ENCODE data around the gene FOXQ1. TPM values are rescaled to one million over a fixed set of nuclear protein-coding genes. Genes with fewer than 3 reads are reported as not detected.

FOXQ1 gene
- total and polyA plus RNA-seq, 9 of the 15 experiments (the other 6 are each of a cell fraction or from before 2014, with no cell fraction given): not detected

GRCh38 chr6:1314617-1315016 is 2.7 kb downstream of the FOXQ1 start:
- Histone ChIP-seq H3K79me2 (ENCODE audit: control insufficient read depth, insufficient read depth, low read length) (no peaks in the 10 kb centered on the region), H3K27ac (ENCODE audit: extremely low read depth, low read depth, low read length) (no peak overlapping the region), H2AFZ (ENCODE audit: low read depth, low read length) (no peak overlapping the region), H3K27me3 (ENCODE audit: control insufficient read depth in 2 of 2, insufficient read depth in 2 of 2, low read length in 2 of 2) (no peaks in the 10 kb centered on the region), H3K9me3 (replicated peaks; ENCODE audit: control insufficient read depth, insufficient read depth, low read depth, low read length) (no peaks in the 10 kb centered on the region), H3K36me3 (ENCODE audit: control insufficient read depth, insufficient read depth, low read length) (no peaks in the 10 kb centered on the region), H4K20me1 (replicated peaks; ENCODE audit: control insufficient read depth, insufficient read depth, low read length) (no peaks in the 10 kb centered on the region), H3K4me3 (no peak overlapping the region), H3K4me1 (replicated peaks in 1 of 2; ENCODE audit: control insufficient read depth in 2 of 2, insufficient read depth in 2 of 2, low read length in 2 of 2) (no peaks in the 10 kb centered on the region; a peak in 2 of 5 replicates), H3K9ac (ENCODE audit: insufficient read depth in 1 of 2, low read depth in 2 of 2, low read length in 2 of 2) (no peak overlapping the region), H3K4me2 (ENCODE audit: insufficient read depth, low read length) (no peak overlapping the region), H3K9me1 (ENCODE audit: control insufficient read depth, insufficient read depth, low read length) (no peaks in the 10 kb centered on the region)
- in situ Hi-C loops (cut with MboI): no loop called here
- FAIRE-seq (no peak), ATAC-seq (no peak), DNase-seq (ENCODE audit: extremely low read depth in 1 of 4, low spot score in 3 of 4) (no peak)
- intact Hi-C loops (cut with micrococcal nuclease): no loop called here
- WGBS (ENCODE audit: insufficient coverage, low coverage, missing lambda C conversion rate): 0% methylated on average over 2 of the region's 2 CpGs
- TF ChIP-seq FIP1L1 (IDR thresholded peaks at IDR 0.05; ENCODE audit: low read depth, low read length, poor library complexity, severe bottlenecking): no peak
- TF ChIP-seq XRCC4 (IDR thresholded peaks at IDR 0.05; ENCODE audit: extremely low read depth, insufficient read depth, insufficient read length): no peak
- TF ChIP-seq ETV6 (IDR thresholded peaks at IDR 0.05; ENCODE audit: borderline replicate concordance in 1 of 2, low read depth in 2 of 2, low read length in 1 of 2): no peak
- TF ChIP-seq ETV6 (CRISPR knock-in tag; IDR thresholded peaks at IDR 0.05; ENCODE audit: borderline replicate concordance): no peak
- no peak for TF ChIP-seq KLF16 (IDR thresholded peaks at IDR 0.05)
- TF ChIP-seq SMARCA5 (IDR thresholded peaks at IDR 0.05): no peak
- no peak for TF ChIP-seq ZBTB33 (CRISPR knock-in tag; IDR thresholded peaks at IDR 0.05)
- no peak for TF ChIP-seq SFPQ (IDR thresholded peaks at IDR 0.05; ENCODE audit: low read depth, low read length)
- no peak for TF ChIP-seq KLF13 (tag; IDR thresholded peaks at IDR 0.05; ENCODE audit: borderline replicate concordance, low read depth)
- no peak for TF ChIP-seq POLR3A (IDR thresholded peaks at IDR 0.05; ENCODE audit: borderline replicate concordance, extremely low read depth, insufficient read depth, insufficient read length)
- TF ChIP-seq ZNF561 (CRISPR knock-in tag; conservative IDR thresholded peaks at IDR 0.05): no peak
- no peak for TF ChIP-seq COPS2 (conservative IDR thresholded peaks at IDR 0.05)
- TF ChIP-seq DDX20 (tag; IDR thresholded peaks at IDR 0.05; ENCODE audit: low read depth): no peak
- no TSS peak for BruUV-seq (replicated peaks)
- ChIA-PET CTCF (ENCODE audit: low intra/inter-chr PET ratio) (no interaction called here), POLR2A (no interaction called here)

Data from K562 (cell line).